Stimulated activated naive CD8-positive, alpha-beta T cell treated with anti-CD3 and anti-CD28 coated beads, Interleukin-15, amount 100 ng/mL, for 72 hours (primary cell): Measurements from ENCODE around the gene CROCC.
"Not testable (repeated sequence)": the region's sequence is repeated elsewhere in the genome, so short reads cannot be mapped to it uniquely, and the experiment has no call there.

ENCODE experiments used
- ATAC-seq: fragments of 150-1000 bp; cut with Tn5 transposase; 2 replicates; pipeline ENCODE4 v1.10.0; 2021; ENCODE audit warnings: mild to moderate bottlenecking, moderate library complexity
- DNase-seq, 2 donors: peaks; one replicate each; pipeline ENCODE4 v3.0.0; 2021 to 2022
- H3K27ac Mint-ChIP-seq, 2 donors: one replicate each; pipeline ENCODE4 v1.8.0; 2022; ENCODE audit warnings: mild to moderate bottlenecking in 2 of 2, mixed read lengths in 2 of 2, moderate library complexity in 2 of 2
- H3K27me3 Mint-ChIP-seq: one replicate; pipeline ENCODE4 v1.8.0; 2022; ENCODE audit warnings: mixed read lengths
- H3K4me1 Mint-ChIP-seq: one replicate; pipeline ENCODE4 v1.8.0; 2022; ENCODE audit warnings: mild to moderate bottlenecking, mixed read lengths
- H3K4me3 Mint-ChIP-seq, 2 donors: one replicate each; pipeline ENCODE4 v1.8.0; 2022; ENCODE audit warnings: mild to moderate bottlenecking in 2 of 2, mixed read lengths in 2 of 2, moderate library complexity in 1 of 2
- H3K9me3 Mint-ChIP-seq, 2 donors: one replicate each; pipeline ENCODE4 v1.8.0; 2022; ENCODE audit warnings: mixed read lengths in 2 of 2

CROCC gene

DNA sequence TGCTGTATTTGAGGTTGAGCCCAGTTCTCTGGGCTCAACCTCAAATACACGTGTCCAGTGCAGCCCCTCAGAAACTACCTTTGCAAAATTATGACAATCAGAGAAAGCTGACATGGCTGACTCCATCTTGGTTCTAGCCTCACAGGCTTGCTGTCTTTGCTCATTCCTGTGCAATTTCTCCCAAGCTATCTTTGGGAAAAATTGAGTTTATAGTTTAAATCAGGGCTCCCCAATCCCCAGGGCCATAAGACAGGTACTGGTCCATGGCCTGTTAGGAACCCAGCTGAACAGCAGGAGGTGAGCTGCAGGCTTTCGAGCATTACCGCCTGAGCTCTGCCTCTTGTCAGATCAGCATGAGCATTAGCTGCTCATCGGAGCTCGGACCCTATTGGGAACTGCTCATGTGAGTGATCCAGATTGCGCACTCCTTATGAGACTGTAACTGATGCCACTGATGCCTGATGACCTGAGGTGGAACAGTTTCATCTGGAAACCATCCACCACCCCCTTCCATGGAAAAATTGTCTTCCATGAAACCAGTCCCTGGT, 28.7 kb upstream of the CROCC start:
- ATAC-seq, result not testable (repeated sequence)

DNA sequence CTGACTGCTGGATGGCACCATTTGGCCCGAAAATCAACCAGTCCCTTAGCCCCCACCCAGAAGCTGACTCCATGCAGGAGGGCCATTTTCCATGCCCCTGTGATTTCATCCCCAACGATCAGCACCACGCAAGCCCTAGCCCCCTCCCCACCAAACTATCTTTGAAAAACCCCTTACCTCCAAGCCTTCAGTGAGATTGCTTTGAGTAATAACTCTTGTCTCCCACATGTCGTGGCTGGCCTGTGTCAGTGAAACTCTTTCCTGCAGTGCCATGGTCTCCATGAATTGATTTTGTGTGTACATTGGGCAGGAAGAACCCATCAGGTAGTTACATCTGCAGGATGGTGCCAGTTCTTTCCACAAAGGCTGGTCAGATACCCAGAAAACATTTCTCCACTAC, 27.9 kb upstream of the CROCC start:
- H3K4me3 Mint-ChIP-seq, DNase-seq, H3K27me3 Mint-ChIP-seq, H3K27ac Mint-ChIP-seq, H3K9me3 Mint-ChIP-seq, ATAC-seq: not testable (repeated sequence)
- peaks cover 47% of the 10 kb centered on the region for H3K4me1 Mint-ChIP-seq

More for the DNA sequence above, 28.7 kb upstream of the CROCC start:
- H3K9me3 Mint-ChIP-seq, H3K4me3 Mint-ChIP-seq, H3K27ac Mint-ChIP-seq, H3K27me3 Mint-ChIP-seq, DNase-seq: not testable (repeated sequence)
- H3K4me1 Mint-ChIP-seq, result peaks cover 50% of the 10 kb centered on the region

DNA sequence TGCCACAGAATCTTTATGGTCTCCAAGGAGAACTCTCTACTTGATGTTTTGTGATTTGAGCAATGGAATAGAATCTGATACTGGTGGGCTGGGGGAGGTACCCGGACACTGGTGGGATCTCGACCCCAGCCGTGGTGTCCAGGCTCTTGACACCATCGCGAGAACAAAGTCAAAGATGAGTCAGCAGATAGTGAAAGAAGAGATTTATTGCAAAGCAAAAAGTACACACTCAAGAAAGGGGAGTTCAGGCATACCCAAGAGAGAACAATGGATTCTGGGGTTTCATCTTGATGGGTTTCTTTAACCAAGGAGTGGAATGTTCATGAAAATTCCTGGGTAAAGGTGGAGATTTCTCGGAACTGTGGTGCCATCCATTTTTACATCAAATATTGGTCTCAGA, 27.4 kb upstream of the CROCC start:
- H3K4me1 Mint-ChIP-seq, result peaks cover 41% of the 10 kb centered on the region
- not testable (repeated sequence) for H3K27ac Mint-ChIP-seq, H3K27me3 Mint-ChIP-seq, DNase-seq, H3K9me3 Mint-ChIP-seq, ATAC-seq
- H3K4me3 Mint-ChIP-seq, result peak overlapping the region in 1 of 2 donors; percentile 31

DNA sequence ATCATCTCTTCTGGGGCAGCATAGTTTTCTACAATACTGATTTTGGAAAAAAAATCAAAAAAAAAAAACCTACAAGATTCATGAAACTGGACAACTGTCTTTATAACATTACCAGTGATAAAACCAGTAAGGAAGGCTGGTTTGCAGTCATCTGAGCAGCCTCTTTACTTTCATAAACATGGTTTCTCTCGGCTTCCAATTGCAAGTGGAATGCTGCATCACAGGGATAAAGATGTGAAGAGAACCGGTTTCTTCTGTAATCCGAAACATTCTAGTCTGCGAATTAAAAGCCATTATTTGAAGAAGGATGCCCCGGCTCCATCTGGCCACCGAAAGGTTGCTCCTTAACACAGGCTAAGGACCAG, 26.5 kb upstream of the CROCC start:
- Mint-ChIP-seq H3K4me1 (peaks cover 33% of the 10 kb centered on the region), H3K4me3 (peak overlapping the region; percentile 80 to 84), H3K27ac (peak overlapping the region; percentile 100)
- DNase-seq, ATAC-seq, H3K27me3 Mint-ChIP-seq, H3K9me3 Mint-ChIP-seq: not testable (repeated sequence)

DNA sequence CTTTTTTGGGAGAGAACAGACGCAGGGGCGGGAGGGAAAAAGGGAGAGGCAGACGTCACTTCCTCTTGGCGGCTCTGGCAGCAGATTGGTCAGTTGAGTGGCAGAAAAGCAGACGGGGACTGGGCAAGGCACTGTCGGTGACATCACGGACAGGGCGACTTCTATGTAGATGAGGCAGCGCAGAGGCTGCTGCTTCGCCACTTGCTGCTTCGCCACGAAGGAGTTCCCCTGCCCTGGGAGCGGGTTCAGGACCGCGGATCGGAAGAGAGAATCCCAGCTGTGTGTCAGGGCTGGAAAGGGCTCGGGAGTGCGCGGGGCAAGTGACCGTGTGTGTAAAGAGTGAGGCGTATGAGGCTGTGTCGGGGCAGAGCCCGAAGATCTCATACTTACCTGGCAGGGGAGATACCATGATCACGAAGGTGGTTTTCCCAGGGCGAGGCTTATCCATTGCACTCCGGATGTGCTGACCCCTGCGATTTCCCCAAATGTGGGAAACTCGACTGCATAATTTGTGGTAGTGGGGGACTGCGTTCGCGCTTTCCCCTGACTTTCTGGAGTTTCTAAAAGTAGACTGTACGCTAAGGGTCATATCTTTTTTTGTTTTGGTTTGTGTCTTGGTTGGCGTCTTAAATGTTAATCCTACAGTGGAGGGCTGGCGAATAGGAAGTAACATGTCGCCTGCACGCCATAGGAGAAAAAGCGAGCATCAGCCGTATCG, 26.0 kb upstream of the CROCC start, which contains the start of gene RNU1-2:
Gene RNU1-2 (plus strand): TSS at position 383 of the 718 bp plus-strand sequence.
- H3K9me3 Mint-ChIP-seq, result not testable (repeated sequence)
- H3K4me3 Mint-ChIP-seq, result peak within 1 kb of the TSS; percentile 80 to 84
- ATAC-seq, result peak; percentile 100

DNA sequence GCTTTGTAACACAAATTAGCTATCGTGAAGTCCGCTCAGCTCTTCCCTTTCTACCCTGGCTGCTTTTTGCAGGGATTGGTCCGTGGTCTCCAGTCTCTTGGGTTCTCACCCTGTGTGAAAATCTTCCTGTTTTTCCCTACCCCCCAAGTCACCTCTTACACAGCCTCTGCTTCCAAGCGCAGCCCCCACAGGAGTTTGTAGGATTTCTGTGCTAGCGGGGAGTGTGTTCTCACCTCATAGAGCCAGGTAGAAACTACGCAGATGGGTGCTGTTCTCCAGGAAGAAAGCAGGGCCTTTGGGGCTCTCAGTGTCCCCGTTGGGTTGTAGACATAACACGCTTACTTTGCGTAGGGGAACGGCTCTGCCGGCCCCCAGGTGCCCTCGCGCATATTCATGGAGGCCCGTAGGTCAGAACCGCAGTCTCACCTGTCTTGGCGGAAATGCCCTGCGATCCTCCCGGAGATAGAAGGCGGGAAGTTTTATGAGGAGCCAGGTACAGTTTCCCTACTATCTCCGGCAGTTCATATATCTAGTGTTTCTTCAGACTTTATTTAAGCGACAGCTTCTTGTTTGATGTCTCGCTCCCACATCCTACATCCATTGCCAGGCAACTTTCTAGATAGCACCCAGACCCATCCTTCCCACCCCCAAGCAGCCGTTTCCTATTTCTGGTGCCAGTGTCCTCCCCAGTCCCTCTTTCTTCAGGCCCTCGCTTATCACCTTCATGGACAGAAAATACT, 25.2 kb upstream of the CROCC start:
- not testable (repeated sequence) for ATAC-seq, H3K27me3 Mint-ChIP-seq, H3K9me3 Mint-ChIP-seq
- H3K4me3 Mint-ChIP-seq, result peak overlapping the region; percentile 80 to 84
- H3K27ac Mint-ChIP-seq, result peak overlapping the region; percentile 100
- peak; percentile 74 to 89 for DNase-seq
- peaks cover 44% of the 10 kb centered on the region for H3K4me1 Mint-ChIP-seq

More for the DNA sequence above, 26.0 kb upstream of the CROCC start, which contains the start of gene RNU1-2:
- peaks cover 37% of the 10 kb centered on the region for H3K4me1 Mint-ChIP-seq
- peak; percentile 85 to 86 for DNase-seq
- not testable (repeated sequence) for H3K27me3 Mint-ChIP-seq
- peak within 1 kb of the TSS; percentile 100 for H3K27ac Mint-ChIP-seq

DNA sequence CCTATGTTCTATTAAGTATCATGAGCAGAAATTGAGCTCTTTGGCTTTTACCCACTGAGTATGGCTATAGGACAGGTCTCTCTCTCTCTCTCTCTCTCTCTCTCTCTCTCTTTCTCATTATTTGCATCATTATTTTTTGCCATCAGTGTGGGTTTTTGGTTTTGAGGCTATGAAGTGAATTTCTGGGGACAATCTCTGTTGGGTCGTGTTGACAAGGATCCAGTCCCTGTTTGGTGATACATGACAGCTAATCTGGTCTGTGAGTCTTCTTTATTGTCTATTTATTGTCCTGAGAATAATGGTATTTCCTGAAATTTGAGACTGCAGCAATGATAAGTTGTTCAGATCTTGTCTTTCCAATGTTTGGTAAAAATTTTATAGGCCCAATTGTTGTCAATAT, 24.1 kb upstream of the CROCC start:
- H3K27me3 Mint-ChIP-seq, H3K9me3 Mint-ChIP-seq, ATAC-seq, DNase-seq: not testable (repeated sequence)
- H3K4me3 Mint-ChIP-seq, result peak overlapping the region; percentile 35 to 84
- H3K4me1 Mint-ChIP-seq, result peaks cover 50% of the 10 kb centered on the region
- H3K27ac Mint-ChIP-seq, result peak overlapping the region in 1 of 2 donors; percentile 100

DNA sequence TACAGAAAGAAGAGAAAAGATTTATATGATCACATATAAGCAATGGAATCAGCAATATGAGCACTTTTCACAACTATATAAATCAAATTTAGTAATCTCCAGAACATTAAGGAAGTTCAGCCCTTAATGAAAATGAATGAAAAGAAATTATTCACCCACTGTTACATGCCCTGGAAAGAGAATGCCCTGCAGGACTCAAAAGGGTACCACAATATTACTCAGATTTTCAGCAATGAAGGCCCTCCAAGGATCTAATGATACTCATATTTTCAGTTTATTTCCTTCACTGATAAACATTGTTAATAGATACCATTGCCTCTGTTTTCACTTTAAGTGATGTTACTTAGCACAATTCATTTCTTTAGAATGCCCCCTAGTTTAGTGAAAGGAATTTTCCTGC, 23.4 kb upstream of the CROCC start:
- not testable (repeated sequence) for H3K27me3 Mint-ChIP-seq, ATAC-seq, H3K27ac Mint-ChIP-seq, H3K9me3 Mint-ChIP-seq, DNase-seq, H3K4me3 Mint-ChIP-seq
- H3K4me1 Mint-ChIP-seq, result peaks cover 50% of the 10 kb centered on the region

DNA sequence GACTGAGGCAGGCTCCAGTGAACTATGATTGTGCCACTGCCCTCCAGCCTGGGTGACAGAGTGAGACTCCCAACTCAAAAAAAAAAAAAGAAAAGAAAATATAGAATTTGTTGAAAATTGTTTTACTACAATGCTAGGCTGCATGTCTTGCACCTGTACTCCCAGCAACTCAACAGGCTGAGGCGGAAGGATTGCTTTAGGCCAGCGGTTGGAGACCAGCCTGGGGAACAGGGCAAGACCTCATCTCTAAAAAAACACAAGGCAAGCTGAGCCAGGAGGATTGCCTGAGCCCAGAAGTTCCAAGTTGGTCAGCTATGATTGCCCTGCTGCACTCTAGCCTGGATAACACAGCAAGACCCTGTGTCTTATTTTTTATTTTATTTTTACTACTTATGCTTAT, 22.7 kb upstream of the CROCC start:
- not testable (repeated sequence) for DNase-seq, H3K9me3 Mint-ChIP-seq, H3K27me3 Mint-ChIP-seq, ATAC-seq, H3K4me3 Mint-ChIP-seq
- Mint-ChIP-seq H3K27ac (peak overlapping the region in 1 of 2 donors; percentile 45), H3K4me1 (peaks cover 50% of the 10 kb centered on the region)

DNA sequence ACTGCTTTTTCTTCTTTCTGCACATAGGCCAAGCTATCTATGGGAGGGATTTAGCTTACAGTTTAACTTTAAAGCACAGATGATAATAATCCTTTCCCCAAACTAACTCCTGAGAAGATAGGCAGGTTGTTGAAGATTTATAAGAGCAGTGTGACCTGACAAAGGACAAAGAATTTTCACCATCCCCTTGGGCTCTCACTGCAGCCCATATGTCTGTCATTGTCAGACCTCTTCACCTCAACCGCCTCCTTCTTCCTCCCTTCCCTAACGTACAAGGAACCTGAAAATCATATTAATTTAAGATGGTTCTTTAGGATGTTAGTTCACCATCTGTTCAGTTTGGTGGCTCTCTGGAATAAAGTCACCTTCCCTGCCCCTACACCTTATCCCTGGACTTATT, 21.0 kb upstream of the CROCC start:
- Mint-ChIP-seq H3K4me3 (peak overlapping the region in 1 of 2 donors; percentile 41), H3K9me3 (no peaks in the 10 kb centered on the region), H3K27ac (no peak overlapping the region), H3K27me3 (no peaks in the 10 kb centered on the region), H3K4me1 (peaks cover 41% of the 10 kb centered on the region)
- ATAC-seq (no peak), DNase-seq (no peak)

DNA sequence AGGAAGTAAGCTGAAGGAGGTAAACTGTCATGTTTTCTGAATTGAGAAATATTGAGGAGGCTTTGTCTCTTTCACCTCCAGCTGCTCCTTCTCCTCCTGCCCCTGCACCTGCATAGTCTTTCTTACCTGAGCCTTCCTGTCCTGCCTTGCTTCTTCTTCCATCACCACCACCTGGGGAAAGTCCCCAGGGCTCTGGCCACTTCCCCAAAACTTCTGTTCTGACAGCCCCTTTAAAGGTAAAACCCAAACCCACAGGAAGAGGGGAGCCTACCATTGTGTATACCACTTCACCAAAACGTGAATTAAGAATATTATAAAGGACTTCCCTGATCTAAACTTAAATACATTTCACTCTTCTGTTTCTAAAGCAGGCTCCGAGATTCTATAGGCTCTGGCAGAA, 20.4 kb upstream of the CROCC start:
- peak overlapping the region in 1 of 2 donors; percentile 16 for H3K4me3 Mint-ChIP-seq

DNA sequence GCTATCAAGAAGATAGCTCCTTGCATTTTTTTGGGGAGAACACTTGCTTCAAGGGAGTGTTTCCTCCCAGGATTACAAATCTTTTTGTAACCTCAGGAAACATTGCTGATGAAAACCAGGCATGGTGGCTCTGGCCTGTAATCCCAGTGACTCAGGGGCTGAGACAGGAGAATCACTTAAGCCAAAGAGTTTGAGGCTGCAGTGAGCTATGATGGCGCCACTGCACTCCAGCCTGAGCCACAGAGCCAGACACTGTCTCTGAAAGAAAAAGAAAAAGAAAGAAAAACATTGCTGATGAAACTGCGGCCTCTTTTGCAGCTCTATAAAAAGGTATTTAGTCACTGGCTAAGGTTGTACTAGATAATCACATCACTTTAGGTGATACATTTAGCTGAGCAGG, 18.7 kb upstream of the CROCC start:
- ATAC-seq, result no peak
- no peak for DNase-seq
- no peaks in the 10 kb centered on the region for H3K27me3 Mint-ChIP-seq
- peaks cover 22% of the 10 kb centered on the region for H3K4me1 Mint-ChIP-seq
- H3K4me3 Mint-ChIP-seq, result peak overlapping the region; percentile 62 to 66
- H3K9me3 Mint-ChIP-seq, result no peaks in the 10 kb centered on the region
- H3K27ac Mint-ChIP-seq, result peak overlapping the region; percentile 55 to 86

More for the DNA sequence above, 20.4 kb upstream of the CROCC start:
- ATAC-seq, H3K27ac Mint-ChIP-seq, H3K9me3 Mint-ChIP-seq, H3K27me3 Mint-ChIP-seq, DNase-seq: not testable (repeated sequence)
- H3K4me1 Mint-ChIP-seq, result peaks cover 35% of the 10 kb centered on the region

DNA sequence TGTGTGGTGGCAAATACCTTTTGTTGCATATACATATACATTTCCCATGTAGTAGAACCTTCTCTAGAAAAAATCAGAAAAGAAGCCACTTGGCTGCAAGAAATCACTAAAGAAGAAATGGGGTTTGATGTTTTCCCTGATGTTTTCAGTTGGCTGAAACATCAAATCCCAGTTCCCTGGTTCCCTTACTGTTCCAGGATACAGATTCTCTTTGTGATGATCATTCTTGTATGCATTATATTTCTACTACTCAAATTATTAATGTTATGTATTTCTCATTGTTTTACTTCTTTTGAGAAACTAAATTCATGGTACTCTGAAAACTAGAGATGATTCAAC, 18.3 kb upstream of the CROCC start:
- Mint-ChIP-seq H3K4me3 (peak overlapping the region in 1 of 2 donors; percentile 66), H3K27me3 (no peaks in the 10 kb centered on the region), H3K27ac (no peak overlapping the region), H3K4me1 (peaks cover 23% of the 10 kb centered on the region), H3K9me3 (no peaks in the 10 kb centered on the region)
- DNase-seq (no peak), ATAC-seq (no peak)

DNA sequence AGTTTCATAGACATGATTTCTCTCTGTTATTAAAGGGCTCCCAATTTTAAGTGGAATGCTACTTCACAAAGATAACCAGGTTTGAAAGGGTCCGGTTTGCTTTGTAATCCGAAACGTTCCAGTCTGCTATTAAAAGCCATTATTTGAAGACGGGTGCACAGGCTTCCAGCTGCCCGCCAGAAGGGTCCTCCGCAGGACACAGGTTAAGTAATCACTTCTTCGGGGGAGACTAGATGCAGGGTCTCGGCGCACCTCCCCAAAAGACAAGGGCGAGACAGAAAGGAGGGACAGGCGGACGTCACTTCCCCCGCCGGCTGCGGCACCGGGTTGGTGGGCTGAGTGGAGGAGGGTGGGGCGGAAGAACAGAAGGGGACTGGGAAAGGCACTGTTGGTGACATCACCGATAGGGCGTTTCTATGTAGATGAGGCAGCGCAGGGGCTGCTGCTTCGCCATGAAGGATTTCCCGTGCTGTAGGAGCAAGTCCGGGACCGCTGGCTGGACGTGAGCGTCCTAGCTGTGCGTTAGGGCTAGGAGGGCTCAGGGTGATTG, 17.1 kb upstream of the CROCC start:
- no peaks in the 10 kb centered on the region for H3K27me3 Mint-ChIP-seq

DNA sequence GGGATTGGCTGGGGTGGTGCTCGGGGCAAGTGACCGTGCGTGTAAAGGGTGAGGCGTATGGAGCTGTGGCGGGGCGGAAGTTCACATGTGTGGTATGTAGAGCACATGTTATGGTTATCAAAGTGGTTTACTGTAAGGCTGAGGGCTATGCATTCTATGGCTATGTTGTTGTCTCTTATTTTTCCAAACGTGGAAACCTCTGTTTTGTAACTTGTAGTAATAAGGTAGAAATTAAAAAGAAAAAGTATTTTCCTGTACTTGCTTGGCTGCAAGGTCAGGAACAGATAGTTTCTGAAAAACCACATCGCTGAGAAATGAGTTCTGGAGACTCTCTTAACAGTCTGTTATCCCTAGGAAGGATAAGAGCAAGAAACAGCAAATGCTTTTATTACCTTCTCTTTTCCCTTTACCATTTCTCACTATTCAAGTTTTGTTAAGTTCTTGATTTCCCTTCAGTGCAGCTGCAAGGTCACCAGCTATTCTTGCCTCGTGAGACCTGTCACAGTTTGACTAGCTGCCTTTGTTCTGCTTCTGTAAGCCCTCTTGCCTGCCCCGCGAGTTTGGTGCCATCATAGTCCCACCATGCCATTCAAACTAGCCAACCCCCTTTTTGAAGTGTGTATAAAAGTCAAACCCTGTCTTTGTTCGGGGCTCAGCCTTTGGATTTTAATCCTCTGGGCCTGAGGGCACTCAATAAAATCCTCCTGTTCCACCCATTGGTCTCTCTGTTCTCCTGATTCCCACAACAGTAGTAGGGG, 16.4 kb upstream of the CROCC start:
- no peaks in the 10 kb centered on the region for H3K9me3 Mint-ChIP-seq
- no peaks in the 10 kb centered on the region for H3K27me3 Mint-ChIP-seq
- H3K27ac Mint-ChIP-seq, result no peak overlapping the region
- H3K4me3 Mint-ChIP-seq, result no peak overlapping the region
- peaks cover 23% of the 10 kb centered on the region for H3K4me1 Mint-ChIP-seq
- DNase-seq, result peak; percentile 36 to 72
- ATAC-seq, result peak; percentile 91

More for the DNA sequence above, 17.1 kb upstream of the CROCC start:
- H3K9me3 Mint-ChIP-seq, result no peaks in the 10 kb centered on the region
- DNase-seq (peak; percentile 97 to 100), ATAC-seq (peak; percentile 97)
- no peak overlapping the region for H3K27ac Mint-ChIP-seq
- H3K4me1 Mint-ChIP-seq, result peaks cover 23% of the 10 kb centered on the region
- no peak overlapping the region for H3K4me3 Mint-ChIP-seq
